ENCODE results near the gene PTGES2.

Gene PTGES2

DNA sequence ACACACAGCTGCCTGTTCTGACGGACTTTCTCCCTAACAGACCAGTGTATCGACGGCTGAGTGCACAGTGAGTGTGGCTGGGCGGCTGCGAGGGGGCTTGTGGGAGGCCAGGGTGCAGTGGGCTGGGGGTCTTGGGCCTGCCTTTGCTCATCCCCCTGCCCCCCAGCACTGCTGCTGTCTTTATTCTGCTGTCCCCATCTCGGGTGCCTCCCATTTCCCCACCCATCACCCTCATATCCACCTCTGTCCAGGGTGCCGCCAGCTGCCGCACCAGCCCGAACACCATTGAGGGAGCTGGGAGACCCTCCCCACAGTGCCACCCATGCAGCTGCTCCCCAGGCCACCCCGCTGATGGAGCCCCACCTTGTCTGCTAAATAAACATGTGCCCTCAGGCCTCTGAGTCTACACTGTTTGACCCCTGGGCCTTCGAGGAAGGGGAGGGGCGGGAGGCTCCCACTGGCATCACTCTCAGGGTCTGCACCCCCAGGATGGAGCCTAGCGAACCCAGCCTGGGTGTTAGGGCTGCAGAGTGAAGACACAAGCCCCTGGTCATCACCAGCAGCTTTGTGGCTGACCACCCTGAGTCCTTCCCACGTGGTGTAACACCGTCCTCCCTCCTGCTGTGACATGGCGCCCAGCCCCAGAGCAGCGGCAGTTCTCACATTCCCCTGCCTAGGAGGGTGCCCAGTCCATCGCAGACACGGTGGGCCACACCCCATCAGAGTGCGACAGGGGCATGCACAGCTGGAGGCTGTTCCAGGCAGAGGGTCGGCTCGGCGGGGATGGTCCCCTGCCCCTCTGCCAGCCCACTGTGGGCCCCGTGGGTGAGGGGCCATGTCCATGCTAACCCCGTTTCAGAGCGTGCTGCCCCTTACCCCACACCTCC lies 25.8 kb upstream of the PTGES2 start:
- DNase-seq, result no peak

DNA sequence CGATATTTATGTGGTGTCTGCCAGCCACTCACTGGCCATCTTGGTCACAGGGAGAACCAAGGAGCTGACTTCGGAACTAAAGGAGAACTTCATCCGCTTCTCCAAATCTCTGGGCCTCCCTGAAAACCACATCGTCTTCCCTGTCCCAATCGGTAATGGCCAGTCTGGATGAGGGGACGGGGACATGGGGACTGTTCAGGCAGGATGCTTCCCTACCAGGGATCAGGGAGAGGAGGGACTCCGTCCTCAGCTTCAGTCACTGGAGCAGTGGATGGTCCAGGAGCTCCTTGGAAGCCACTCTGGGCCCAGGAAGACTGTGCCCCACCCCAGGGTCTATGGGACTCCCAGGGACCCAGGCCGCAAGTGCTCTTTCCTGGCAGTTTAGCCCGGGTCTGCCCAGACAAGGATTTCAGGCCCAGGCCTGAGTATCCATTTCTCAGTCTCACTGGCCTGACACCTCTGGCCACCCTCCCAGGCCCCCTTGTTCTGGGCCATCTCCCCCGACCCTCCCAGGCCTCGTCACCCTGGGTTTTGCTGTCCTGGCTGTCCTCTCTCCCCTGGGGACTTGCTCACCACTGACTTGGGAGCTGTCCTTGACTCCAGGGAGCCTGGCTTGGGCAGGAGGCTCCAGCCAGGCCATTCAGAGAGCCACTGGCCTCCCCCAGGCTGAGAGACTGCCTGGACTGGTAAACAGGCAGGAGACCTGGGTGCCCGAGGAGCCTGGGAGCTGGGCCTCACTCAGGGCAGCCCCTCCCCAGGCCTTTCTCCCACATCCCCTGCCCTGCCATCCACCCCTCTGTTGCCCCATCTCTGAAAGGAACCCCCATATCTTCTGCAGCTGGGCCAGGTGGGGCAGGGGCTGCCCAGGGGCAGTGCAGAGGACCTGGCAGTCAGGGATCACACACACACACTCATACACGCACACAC lies 24.9 kb upstream of the PTGES2 start:
- DNase-seq, result no peak

GRCh38 chr9:128151309-128152132 lies 24.0 kb upstream of the PTGES2 start:
- DNase-seq, result no peak

DNA sequence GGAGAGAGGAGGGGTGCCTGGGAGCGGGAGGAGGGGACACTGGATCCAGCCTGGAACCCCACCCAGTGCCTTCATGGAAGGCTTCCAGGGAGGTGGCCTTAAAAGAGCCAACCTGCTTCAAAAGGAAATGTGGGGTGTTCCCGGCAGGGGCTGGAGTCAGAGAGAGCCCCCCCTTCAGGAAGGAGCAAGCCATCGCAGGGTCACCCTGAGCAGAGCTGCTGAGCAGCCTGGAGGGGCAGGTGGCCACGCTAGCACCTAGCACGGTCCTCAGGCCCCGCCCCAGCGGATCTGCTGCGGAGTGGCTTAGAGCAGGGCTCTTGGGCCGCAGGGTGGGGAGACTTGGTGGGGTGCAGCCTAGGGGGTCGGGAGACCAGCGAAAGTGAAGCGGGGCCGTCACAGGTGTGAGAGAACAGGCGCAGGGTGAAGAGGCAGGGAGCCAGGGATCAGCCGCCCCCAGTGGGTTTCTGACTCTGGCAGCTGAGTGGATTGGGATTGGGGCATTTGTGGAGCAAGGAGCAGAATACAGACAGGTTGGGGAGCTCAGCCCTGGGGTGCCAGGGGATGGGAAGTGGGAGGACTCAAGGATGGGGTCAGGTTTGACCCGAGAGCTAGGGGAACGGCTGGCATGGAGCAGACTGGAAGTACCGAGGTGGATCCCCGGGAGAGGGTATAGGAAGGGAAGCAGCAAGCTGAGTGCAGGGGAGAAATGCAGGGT lies 23.2 kb upstream of the PTGES2 start:
- no peak for DNase-seq

DNA sequence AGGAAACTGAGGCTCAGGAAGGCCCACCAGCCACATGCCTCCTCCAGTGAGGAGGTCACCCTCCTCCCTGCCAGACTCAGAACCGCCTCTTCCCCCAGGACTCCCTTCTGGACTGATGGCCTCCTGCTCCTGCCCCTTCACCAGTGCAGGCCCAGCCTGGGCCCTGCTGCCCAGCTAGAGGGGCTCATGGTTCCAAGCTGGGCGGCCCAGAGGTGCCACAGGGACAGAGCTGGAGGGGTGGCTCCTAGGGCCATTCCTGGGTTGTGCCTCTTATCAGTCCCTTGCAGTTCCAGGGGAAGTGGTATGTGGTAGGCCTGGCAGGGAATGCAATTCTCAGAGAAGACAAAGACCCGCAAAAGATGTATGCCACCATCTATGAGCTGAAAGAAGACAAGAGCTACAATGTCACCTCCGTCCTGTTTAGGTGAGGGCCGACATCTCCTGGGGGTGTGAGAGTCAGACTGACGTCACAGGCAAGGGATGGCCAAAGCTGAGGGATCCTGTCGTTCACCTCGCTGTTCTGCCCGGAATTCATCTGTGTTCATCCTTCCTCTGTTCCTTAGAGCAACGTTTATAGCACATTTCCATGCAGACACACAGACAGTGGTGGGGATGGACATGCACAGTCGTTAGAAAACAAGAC lies 22.5 kb upstream of the PTGES2 start:
- DNase-seq, result no peak

DNA sequence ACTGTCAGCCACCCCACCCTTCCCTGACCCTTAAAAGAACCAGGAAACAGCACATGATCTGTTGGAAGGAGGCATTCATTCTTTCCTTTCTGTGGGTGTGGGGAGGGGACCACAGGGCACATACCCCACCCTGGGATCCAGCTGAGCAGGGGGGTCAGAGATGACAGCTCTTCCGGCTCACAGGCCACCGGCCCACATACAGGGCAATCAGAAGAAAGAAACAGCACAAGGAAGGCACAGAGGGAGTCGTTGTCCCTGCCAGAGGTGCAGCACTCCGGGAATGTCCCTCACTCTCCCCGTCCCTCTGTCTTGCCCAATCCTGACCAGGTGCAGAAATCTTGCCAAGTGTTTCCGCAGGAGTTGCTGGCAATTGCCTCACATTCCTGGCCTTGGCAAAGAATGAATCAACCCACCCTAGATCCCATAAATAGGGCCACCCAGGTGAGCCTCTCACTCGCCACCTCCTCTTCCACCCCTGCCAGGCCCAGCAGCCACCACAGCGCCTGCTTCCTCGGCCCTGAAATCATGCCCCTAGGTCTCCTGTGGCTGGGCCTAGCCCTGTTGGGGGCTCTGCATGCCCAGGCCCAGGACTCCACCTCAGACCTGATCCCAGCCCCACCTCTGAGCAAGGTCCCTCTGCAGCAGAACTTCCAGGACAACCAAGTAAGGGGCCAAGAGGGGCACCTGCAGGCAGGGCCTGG lies 21.6 kb upstream of the PTGES2 start, which contains the start of gene LCN2:
TSS of gene LCN2 (plus strand) at position 453 of the 701 bp plus-strand sequence. CDS start at position 526, 73 bp downstream.
- no peak for DNase-seq

- DNase-seq, result no peak
Observed at GRCh38 chr9:128148509-128149000, 21.0 kb upstream of the PTGES2 start.

DNA sequence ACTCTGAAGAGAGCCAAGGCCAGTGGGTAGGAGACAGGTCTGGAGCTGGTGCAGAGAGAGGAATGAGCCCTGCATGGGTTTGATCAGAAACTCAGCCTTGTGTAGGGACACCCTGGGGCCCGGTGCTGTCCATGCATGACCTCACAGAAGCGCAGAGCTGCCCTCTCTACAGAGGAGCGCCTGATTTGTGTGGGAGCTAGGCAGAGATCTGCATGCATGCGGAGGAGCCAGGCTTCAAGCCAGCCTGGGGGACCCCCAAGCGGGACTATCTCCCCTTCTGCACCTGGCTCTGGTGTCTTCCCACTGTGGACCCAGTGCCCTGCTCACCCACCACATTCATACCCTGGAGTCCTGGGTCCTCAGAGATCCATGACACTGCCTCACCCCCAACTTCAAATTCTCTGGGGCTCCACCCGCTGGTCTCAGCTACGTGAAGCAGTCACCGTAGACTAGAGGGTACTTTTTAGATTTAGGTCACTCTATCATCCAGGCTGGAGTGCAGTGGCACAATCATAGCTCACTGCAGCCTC lies 19.1 kb upstream of the PTGES2 start:
- no peak for DNase-seq

- no peak for DNase-seq
Observed at GRCh38 chr9:128145951-128146351, 18.4 kb upstream of the PTGES2 start.

- DNase-seq, result no peak
Observed at GRCh38 chr9:128145536-128145935, 18.0 kb upstream of the PTGES2 start.

DNA sequence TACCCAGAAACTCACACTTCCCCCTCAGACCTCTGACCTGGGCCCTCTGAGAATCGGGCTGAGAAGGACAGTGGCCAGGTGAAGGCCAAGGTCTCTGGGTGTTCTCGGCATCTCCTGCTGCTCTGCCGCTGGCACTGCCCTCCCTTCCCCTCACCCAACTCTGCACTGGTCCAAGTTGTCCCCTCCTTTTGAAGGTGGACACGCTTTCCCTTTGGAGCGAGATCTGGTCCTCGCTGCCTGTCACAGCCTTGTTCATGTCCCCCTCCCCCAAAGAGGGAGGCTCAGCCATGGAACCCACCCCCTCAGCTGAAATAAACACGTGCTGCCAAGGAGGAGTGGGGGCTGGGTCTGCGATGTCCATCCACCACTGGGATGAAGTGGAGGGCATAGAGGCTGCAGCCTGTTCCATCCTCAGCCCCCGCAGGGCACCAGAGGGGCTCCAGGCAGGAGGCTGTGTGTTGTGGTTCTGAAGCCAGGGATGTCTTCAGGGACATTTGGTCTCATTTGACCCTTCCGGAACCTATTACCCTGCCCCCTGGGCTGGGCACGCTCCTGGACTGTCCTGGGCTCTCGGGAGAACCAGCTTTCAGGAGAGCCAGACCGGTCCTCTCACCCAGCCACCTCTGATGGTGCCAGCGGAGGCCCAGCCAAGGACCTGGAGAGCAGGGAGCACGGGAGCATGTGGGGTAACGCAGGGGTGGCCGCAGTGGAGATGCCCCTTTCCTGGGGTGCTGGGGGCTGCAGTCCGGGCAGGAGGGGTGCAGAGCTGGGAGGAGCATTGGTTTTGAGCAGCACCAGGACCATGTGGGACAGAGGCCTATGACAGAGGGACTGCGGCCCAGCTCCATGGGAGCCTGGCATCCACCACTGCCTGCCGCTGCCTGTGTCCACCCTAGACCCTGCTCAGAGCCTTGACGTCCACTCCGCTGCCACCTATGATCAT lies 17.0 kb upstream of the PTGES2 start:
- DNase-seq, result no peak

DNA sequence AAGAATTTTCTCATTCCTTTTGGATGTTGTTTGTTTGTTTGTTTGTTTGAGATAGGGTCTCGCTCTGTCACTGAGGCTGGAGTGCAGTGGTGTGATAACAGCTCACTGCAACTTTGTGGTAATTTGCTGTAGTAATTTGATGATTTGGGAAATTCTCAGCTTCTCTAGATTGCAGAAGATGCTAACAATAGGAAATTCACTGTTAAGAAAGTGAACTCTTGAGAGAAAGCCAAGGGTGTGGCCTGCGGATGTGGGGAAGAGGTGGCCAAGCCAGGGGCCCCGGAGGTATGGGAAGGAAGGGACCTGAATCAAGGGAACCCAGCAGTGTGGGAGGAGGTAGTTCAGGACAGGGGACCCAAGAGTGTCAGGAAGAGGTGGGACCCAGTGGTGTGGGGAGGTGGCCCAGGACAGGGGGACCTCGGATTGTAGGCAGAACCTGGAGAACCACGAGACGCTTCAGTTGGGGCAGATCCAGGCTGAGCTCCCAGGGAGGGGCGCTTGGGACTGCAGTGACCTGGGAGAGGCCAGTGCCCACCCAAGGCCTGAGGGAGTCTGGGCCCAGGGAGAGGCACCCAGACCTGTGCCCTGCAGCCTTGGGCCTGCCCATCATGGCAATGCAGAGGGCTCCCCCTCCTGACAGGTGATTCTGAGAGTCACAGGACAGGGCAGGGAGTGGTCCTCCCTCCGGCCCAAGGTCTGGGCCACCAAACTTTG lies 16.2 kb upstream of the PTGES2 start:
- DNase-seq, result no peak

DNA sequence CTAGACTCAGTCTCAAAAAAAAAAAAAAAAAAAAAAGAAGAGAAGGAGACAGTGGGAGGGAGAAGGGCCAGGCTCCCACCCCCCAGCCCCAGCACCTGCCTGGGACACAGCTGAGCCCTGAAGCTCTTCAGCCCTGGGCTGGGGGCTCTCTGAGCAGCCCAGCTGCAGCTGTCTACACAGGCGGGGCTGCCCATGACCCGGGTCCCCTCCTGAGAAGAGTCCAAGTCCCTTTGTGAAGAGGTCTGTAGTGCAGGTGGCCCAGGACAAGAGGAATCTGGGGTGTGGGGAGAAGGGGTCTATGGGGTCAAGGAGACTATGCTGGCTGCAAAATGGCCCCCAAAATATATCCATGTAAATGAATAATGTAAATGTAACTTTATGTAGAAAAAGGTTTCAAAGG lies 15.1 kb upstream of the PTGES2 start:
- DNase-seq, result no peak

DNA sequence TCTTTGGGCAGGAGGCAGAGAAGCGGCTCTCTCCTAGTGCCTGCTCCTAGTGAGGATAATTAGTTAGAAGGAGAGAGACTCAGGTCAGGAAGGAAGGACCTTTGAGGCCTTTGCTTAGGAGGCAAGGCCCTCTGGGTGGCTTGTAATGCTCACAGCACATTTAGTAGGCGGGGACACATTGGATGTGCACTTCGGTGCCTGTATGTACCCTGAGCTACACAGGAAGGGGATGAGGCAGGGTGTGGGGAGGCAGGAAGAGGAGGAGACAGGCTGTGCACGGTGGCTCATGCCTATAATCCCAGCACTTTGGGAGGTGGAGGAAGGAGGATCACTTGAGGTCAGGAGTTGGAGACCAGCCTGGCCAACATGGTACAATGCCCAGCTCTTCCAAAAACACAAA lies 14.5 kb upstream of the PTGES2 start:
- DNase-seq, result no peak

DNA sequence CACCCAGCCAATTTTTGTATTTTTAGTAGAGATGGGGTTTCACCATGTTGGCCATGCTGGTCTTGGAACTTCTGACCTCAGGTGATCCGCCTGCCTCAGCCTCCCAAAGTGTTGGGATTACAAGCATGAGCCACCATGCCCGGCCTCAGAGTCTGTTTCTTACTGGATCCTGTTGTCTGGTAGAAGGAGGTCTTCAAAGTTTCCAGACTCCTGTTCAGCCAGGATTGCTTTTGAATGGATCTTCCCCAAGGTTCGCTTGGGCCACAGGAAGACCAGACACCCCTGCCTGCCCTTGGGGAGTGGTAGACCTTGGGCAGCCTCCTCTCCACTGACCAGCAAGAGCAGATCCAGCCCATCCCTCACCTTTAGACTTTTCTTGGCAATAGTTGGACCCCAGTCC lies 14.1 kb upstream of the PTGES2 start:
- DNase-seq, result no peak

- DNase-seq, result no peak
Observed at GRCh38 chr9:128139621-128140020, 12.1 kb upstream of the PTGES2 start.

DNA sequence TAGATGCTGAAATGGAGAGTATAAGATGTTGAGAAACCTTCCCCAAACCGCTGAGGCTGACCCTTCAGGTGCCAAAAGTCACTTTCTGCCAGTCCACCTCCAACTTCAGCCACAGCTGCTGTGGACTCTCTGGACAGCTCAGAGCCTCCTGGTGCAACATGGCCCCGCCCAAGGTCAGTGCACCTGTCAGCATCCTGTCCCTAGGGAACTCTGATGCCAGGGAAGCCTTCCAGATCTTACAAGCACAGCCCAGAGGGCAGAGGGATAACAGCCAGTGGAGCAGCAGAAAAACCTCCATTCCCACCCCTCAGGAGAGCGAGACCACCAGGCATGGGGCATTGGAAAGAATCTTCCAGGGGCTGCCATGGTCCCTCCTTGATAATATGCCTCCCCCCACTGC lies 10.5 kb upstream of the PTGES2 start:
- DNase-seq, result no peak

Data from stimulated activated CD4-positive, alpha-beta T cell treated with anti-CD3 and anti-CD28 coated beads, Interleukin-4, amount 100 ng/mL, for 24 hours (primary cell).